ENCODE measurements around the gene CD69. TPM values are rescaled to one million over a fixed set of nuclear protein-coding genes. Genes with fewer than 3 reads are reported as not detected.

CD69 gene
- total RNA-seq, 1 experiment from 2014 or later, result 0.98 TPM

GRCh38 chr12:9757433-9758025, 3.2 kb downstream of the CD69 start:
- DNase-seq (ENCODE audit: low read depth, low spot score) (no peak), ATAC-seq (no peak)
- Histone ChIP-seq H3K36me3 (ENCODE audit: control insufficient read depth, insufficient read depth, low read length) (no peaks in the 10 kb centered on the region), H3K9me3 (ENCODE audit: control insufficient read depth, insufficient read depth, low read depth, low read length) (no peaks in the 10 kb centered on the region), H3K27me3 (ENCODE audit: control insufficient read depth, insufficient read depth, low read length) (no peaks in the 10 kb centered on the region), H3K27ac (ENCODE audit: low read length) (no peak overlapping the region), H3K4me1 (ENCODE audit: control insufficient read depth, insufficient read depth, low read length) (no peaks in the 10 kb centered on the region; the same call in 1 of the 2 replicates), H3K4me3 (ENCODE audit: low read depth in 2 of 2, low read length in 2 of 2) (no peak overlapping the region)
- intact Hi-C loops (cut with micrococcal nuclease; ENCODE audit: unreplicated experiment) (loop anchor here (10.0 kb wide), 1 partner anchor 257 kb away; the partner anchor contains the start of gene CLEC12B), in situ Hi-C loops (cut with HindIII; ENCODE audit: low pct_unique_long_range_greater_than_20kb, low sequenced_read_pairs) (no loop called here)
- no TSS peak for BruUV-seq (replicated peaks)
- POLR2A ChIA-PET, result no interaction called here
- TF ChIP-seq REST (IDR thresholded peaks at IDR 0.05; ENCODE audit: insufficient read depth in 1 of 2, low read depth in 2 of 2, low read length in 1 of 2) (no peak), SIN3A (IDR thresholded peaks at IDR 0.05; ENCODE audit: borderline replicate concordance, insufficient read depth, low read depth, low read length) (no peak), POLR2AphosphoS5 (IDR thresholded peaks at IDR 0.05; ENCODE audit: low read depth, low read length) (no peak), CTCF (IDR thresholded peaks at IDR 0.05) (no peak), TCF7L2 (IDR thresholded peaks at IDR 0.05; ENCODE audit: low read depth, low read length) (no peak)
- CTCF ChIA-PET, result no interaction called here

- no peak overlapping the region for H3K27ac ChIP-seq (ENCODE audit: low read length)
- TF ChIP-seq POLR2AphosphoS5 (IDR thresholded peaks at IDR 0.05; ENCODE audit: low read depth, low read length), result no peak
- no peak for TF ChIP-seq TCF7L2 (IDR thresholded peaks at IDR 0.05; ENCODE audit: low read depth, low read length)
- no peak for TF ChIP-seq REST (IDR thresholded peaks at IDR 0.05; ENCODE audit: insufficient read depth in 1 of 2, low read depth in 2 of 2, low read length in 1 of 2)
- no peak for TF ChIP-seq SIN3A (IDR thresholded peaks at IDR 0.05; ENCODE audit: borderline replicate concordance, insufficient read depth, low read depth, low read length)
- TF ChIP-seq CTCF (IDR thresholded peaks at IDR 0.05), result no peak
- ATAC-seq (no peak), DNase-seq (ENCODE audit: low read depth, low spot score) (no peak)
- H3K36me3 ChIP-seq (ENCODE audit: control insufficient read depth, insufficient read depth, low read length), result no peaks in the 10 kb centered on the region
- BruUV-seq (replicated peaks), result no TSS peak
- intact Hi-C loops (cut with micrococcal nuclease; ENCODE audit: unreplicated experiment), result loop anchor here (10.0 kb wide), 1 partner anchor 258 kb away; the partner anchor contains the start of gene CLEC12B
- POLR2A ChIA-PET, result no interaction called here
- H3K9me3 ChIP-seq (ENCODE audit: control insufficient read depth, insufficient read depth, low read depth, low read length), result no peaks in the 10 kb centered on the region
- no peak overlapping the region for H3K4me3 ChIP-seq (ENCODE audit: low read depth in 2 of 2, low read length in 2 of 2)
- H3K27me3 ChIP-seq (ENCODE audit: control insufficient read depth, insufficient read depth, low read length), result no peaks in the 10 kb centered on the region
- in situ Hi-C loops (cut with HindIII; ENCODE audit: low pct_unique_long_range_greater_than_20kb, low sequenced_read_pairs), result no loop called here
- CTCF ChIA-PET, result no interaction called here
- H3K4me1 ChIP-seq (ENCODE audit: control insufficient read depth, insufficient read depth, low read length), result no peaks in the 10 kb centered on the region; the same call in 1 of the 2 replicates
These were observed 4.0 kb downstream of the CD69 start for GRCh38 chr12:9756706-9757105.
